AG09309 (cell line): ENCODE results near the gene MDP1.
A peak's percentile ranks its signal among the peaks of the same experiment; 100 is the strongest.
"Not testable (repeated sequence)": the region's sequence is repeated elsewhere in the genome, so short reads cannot be mapped to it uniquely, and the experiment has no call there.

ENCODE experiments used
- DNase-seq: peaks from one replicate; pipeline ENCODE4 v3.0.0-alpha.2; 2010; ENCODE audit warnings: low read depth
- H3K4me3 ChIP-seq: 2 replicates; pipeline ENCODE4 v1.5.1; 2011; ENCODE audit warnings: mild to moderate bottlenecking, low read depth, low read length, moderate library complexity; ENCODE audit not compliant: control insufficient read depth
- TF ChIP-seq, protein P1 (sequence below): IDR thresholded peaks from 2 replicates; pipeline ENCODE4 v1.5.1; 2011; ENCODE audit warnings: mild to moderate bottlenecking, low read depth, low read length, inconsistent platforms; ENCODE audit not compliant: insufficient read depth, control insufficient read depth; ENCODE audit errors: missing control alignments

MDP1 gene

GRCh38 chr14:24250354-24250753, 34.5 kb upstream of the MDP1 start:
- no peak overlapping the region for H3K4me3 ChIP-seq
- TF ChIP-seq, protein P1, sequence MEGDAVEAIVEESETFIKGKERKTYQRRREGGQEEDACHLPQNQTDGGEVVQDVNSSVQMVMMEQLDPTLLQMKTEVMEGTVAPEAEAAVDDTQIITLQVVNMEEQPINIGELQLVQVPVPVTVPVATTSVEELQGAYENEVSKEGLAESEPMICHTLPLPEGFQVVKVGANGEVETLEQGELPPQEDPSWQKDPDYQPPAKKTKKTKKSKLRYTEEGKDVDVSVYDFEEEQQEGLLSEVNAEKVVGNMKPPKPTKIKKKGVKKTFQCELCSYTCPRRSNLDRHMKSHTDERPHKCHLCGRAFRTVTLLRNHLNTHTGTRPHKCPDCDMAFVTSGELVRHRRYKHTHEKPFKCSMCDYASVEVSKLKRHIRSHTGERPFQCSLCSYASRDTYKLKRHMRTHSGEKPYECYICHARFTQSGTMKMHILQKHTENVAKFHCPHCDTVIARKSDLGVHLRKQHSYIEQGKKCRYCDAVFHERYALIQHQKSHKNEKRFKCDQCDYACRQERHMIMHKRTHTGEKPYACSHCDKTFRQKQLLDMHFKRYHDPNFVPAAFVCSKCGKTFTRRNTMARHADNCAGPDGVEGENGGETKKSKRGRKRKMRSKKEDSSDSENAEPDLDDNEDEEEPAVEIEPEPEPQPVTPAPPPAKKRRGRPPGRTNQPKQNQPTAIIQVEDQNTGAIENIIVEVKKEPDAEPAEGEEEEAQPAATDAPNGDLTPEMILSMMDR = no peak
- DNase-seq = no peak

GRCh38 chr14:24249230-24250021, 33.6 kb upstream of the MDP1 start:
- DNase-seq = no peak
- no peak overlapping the region for H3K4me3 ChIP-seq
- TF ChIP-seq, protein P1 = no peak

DNA sequence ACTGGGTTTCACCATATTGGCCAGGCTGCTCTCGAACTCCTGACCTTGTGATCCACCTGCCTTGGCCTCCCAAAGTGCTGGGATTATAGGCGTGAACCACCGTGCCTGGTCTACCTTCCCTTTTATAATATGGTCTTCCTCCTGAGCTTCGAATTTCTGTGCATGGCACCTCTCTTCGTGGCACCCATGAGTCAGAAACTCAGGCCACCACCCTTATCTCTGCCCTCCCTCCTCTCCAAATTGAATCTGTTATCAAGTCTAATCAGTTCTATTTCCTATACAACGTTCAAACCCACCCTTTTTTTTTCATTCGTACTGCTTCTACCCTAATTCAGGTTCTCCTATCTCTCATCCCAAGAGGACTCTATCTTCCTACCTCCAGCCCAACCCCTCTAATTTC, 31.6 kb upstream of the MDP1 start:
- DNase-seq = no peak
- no peak overlapping the region for H3K4me3 ChIP-seq
- TF ChIP-seq, protein P1 = no peak

- H3K4me3 ChIP-seq = no peak overlapping the region
- TF ChIP-seq, protein P1 = no peak
- no peak for DNase-seq
Measured at GRCh38 chr14:24246765-24247212, 30.9 kb upstream of the MDP1 start.

GRCh38 chr14:24245350-24245749, 29.5 kb upstream of the MDP1 start:
- DNase-seq, H3K4me3 ChIP-seq: not testable (repeated sequence)

DNA sequence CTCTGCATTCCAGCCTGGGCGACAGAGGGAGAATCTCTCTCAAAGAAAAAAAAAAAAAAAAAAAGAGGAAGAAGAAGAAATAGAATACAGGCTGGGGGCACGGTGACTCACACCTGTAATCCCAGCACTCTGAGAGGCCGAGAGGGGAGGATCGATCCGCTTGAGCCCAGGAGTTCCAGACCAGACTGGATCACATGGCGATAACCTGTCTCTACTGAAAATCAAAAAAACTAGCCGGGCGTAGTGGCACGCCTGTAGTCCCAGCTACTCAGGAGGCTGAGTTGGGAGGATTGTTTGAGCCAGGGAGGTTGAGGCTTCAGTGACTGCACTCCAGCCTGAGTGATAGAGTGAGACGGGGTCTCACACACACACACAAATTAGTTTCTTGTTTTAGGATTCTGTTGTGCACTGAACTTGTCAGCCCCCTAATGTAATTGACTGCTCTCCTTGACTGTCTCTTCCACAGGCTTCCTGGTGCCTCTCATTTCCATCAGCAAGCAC, 27.5 kb upstream of the MDP1 start:
- peak overlapping the region; percentile 85 for H3K4me3 ChIP-seq
- no peak for DNase-seq
- TF ChIP-seq, protein P1 = no peak

DNA sequence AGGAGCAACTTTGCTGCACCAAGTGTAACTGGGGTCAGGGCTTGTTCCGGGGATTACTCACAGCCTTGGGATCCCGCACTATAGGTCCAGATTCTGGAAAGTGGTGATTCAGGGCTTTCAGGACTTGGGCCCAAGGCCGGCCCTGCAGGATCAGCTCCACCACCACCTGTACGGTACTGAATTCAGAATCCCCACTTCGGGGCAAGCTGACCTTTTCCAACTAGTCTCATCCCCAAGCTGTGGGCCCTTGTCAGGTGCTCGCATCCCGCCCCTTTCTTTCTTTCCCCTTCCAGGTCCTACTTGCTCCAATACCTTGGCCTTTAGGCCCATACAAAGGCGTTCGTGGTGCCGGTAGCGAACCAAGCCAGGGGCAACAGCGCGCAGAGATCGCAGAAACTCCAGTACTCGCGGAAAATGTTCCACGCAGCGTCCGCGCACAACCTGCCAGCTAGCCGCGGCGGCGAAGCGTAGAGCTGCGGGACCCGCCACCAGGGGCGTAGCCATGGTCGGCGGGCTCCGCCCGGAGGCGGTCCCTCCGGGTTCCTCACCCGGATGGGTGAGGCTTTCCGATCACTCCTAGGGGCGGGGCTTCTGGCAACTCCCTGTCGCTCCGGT, 26.1 kb upstream of the MDP1 start:
- peak overlapping the region; percentile 85 for H3K4me3 ChIP-seq
- TF ChIP-seq, protein P1 = peak; percentile 54
- DNase-seq = peak; percentile 63
